Urothelium cell line (cell line): ENCODE results near the gene ST3GAL3.

Source experiments
- DNase-seq: peaks from one replicate; pipeline ENCODE4 v3.0.0; 2011; ENCODE audit warnings: low spot score, mixed read lengths
- FAIRE-seq: peaks from 2 replicates; lab custom pipeline; 2011; peaks lifted over from hg19 to GRCh38; lab: Jason Lieb, UNC

Gene ST3GAL3

GRCh38 chr1:43707190-43708001 is at the start of gene ST3GAL3:
Gene ST3GAL3 (plus strand): TSS chr1:43707536. CDS start chr1:43736263, 28,727 bp downstream.
- DNase-seq (peak; percentile 100), FAIRE-seq (peak; percentile 23)

DNA sequence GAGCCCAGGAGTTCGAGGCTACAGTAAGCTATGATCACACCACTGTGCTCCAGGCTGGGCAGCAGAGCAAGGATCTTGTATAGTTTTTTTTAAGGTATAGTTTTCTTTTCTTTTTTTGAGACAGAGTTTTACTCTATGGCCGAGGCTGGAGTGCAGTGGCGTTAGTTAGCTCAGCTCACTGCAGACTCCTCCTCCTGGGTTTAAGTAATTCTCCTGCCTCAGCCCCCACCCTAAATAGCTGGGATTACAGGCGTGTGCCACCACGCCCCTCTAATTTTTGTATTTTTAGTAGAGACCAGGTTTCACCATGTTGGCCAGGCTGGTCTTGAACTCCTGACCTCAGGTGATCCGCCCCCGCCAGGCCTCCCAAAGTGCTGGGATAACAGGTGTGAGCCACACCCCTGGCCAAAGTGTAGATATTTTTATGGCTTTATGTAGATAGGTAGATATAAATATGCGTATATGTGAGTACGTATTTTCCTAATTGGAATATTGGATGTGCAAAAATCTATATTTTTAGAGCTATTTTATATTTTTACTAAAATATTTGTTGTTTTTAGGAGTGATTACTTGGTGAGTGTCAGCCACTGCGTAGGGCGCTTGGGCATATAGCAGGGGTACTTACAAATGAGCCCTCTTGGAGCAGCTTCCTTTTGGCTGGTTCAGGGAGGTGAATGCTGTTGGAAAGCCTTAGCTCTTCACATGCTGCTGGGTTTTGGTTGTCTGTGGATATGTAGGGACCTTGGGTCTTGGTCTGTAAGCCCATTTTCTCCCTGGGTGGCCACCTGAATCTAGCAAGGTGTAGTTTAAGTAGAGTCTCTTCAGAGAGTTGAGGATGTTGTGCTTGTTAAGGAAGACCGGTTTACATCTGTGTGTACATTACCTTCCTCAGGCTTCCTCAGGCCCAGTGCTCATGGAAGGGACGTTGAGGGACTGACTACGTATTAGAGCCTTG is 47.8 kb upstream of the ST3GAL3 start:
- DNase-seq (no peak), FAIRE-seq (no peak)

DNA sequence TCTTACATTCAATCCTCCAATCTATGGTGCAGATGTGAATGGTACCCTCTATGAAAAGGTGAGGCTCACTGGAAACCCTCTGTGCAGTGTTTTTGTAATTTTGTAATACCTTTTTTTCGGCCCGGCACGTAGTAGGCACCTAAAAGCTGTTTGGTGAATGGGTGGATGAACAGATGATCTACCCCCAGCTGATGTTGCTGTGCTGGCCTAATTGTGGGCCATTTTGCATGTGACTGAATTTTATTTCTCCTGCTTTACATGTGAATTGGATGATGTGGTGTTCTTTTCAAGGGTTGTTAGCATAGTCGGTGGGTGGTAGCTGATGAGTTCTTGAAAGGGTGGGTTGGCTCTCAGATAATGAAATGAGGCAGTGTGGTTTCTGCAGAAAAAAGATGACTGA is 47.0 kb upstream of the ST3GAL3 start:
- DNase-seq (no peak), FAIRE-seq (no peak)

DNA sequence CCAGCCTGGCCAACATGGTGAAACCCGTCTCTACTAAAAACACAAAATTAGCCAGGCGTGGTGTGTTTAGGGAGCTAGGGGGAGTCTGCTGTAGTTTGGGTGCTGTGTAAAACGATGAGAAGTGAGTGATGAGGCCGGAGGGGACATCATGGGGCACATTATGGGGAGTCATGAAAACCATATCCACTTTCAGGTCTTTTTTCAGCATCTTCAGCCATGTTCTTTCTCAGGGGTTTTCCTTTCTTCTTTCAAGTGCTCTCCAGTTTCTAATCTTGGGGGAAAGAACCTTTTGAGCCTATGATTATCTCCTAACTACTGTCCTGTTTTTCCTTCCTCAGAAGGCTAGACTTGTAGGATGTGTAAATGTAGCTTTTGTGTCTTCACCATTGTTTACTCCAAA is 43.0 kb upstream of the ST3GAL3 start:
- no peak for FAIRE-seq
- DNase-seq: no peak

DNA sequence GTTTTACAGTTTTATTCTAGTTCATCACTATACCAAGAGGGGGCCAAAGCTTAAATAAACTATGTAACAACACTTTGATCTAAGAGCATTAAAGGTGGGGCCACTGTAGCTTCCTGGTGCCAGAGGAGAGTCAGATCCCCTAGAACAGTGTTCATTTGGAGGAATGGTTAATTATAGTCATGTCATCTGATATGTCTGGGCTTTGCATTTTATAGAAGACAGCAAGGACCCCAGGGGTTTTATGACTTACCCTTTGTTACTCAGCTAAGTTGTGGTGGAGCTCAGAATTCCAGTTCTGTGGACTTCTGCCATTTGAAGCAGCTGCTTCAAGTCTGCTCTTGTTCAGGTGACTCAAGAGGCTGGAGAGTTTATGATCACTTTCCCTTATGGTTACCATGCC is 40.7 kb upstream of the ST3GAL3 start:
- DNase-seq: no peak
- FAIRE-seq: no peak

- FAIRE-seq (no peak), DNase-seq (no peak)
Observed at GRCh38 chr1:43668956-43669355, 38.4 kb upstream of the ST3GAL3 start.

- DNase-seq (no peak), FAIRE-seq (no peak)
Observed at GRCh38 chr1:43669878-43670277, 37.5 kb upstream of the ST3GAL3 start.

GRCh38 chr1:43671193-43671592 is 36.1 kb upstream of the ST3GAL3 start:
- DNase-seq (no peak), FAIRE-seq (no peak)

GRCh38 chr1:43671626-43672330 is 35.6 kb upstream of the ST3GAL3 start:
- no peak for DNase-seq
- no peak for FAIRE-seq

DNA sequence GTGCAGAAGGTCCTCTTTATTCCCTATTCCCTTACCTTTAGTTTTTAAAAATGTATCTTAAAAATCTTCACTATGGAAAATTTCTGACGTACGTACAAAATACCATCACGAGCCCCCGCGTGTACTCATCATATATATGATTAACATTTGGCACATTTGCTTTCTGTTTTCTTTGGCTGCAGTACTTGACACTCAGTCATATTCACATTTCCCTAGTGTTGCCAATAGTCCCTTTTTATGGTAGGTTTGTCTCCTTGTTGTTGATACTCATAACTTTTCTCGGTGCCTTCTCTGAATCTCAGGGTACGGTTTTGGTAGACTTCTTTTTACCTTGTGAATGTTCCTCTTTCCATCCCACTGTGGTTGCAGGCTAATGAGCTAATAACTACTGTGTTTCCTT is 34.1 kb upstream of the ST3GAL3 start:
- FAIRE-seq (no peak), DNase-seq (no peak)

- no peak for FAIRE-seq
- DNase-seq: no peak
Observed at GRCh38 chr1:43678940-43679339, 28.4 kb upstream of the ST3GAL3 start.

DNA sequence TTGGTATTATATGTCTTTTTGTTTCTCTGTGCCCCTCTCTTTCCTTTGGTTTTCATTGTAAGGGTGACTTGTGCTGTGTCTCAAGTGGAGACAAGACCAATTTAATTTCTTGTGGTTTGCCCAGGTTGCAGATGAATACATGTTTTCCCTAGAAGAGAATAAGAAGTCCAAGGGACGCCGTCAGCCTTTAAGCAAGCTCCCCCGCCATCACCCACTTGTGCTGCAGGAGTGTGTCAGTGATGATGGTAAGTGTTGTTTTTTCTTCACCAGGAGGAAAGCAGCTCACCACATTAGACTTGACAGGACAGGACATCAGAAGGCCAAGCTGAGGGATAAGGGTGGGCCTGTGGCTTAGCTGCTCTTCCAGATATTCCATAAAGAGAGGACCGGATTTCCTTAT is 23.8 kb upstream of the ST3GAL3 start:
- FAIRE-seq (no peak), DNase-seq (no peak)

DNA sequence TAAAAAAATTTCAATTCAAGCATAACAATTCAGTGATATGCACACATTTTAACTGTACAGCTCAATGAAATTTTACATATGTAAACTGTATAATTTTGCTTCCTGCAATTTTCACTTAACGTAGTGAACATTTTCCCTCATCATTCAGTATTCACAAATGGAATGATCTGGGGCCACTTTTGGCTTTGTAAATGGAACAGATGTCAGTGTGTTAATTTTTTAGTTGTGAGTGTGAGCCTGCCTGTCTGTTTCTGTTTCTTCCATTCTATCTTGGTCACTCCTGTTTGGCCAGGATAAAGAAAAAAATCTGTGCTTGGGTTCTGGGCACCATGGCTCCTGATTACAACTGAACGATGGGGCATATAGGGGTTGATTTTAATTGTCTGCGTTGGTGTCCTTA is 20.5 kb upstream of the ST3GAL3 start:
- FAIRE-seq: no peak
- no peak for DNase-seq

GRCh38 chr1:43687301-43688108 is 19.8 kb upstream of the ST3GAL3 start:
- FAIRE-seq (no peak), DNase-seq (no peak)

GRCh38 chr1:43688109-43688387 is 19.3 kb upstream of the ST3GAL3 start:
- FAIRE-seq (peak; percentile 5), DNase-seq (no peak)

- DNase-seq (no peak), FAIRE-seq (no peak)
Observed at GRCh38 chr1:43688594-43689000, 18.7 kb upstream of the ST3GAL3 start.

GRCh38 chr1:43689289-43689688 is 18.0 kb upstream of the ST3GAL3 start:
- no peak for FAIRE-seq
- no peak for DNase-seq

GRCh38 chr1:43691871-43692815 is 15.2 kb upstream of the ST3GAL3 start:
- peak; percentile 71 for FAIRE-seq
- no peak for DNase-seq

GRCh38 chr1:43693371-43693770 is 14.0 kb upstream of the ST3GAL3 start:
- no peak for FAIRE-seq
- no peak for DNase-seq
